ENCODE data around the gene SMDT1. TPM values are rescaled to one million over a fixed set of nuclear protein-coding genes. Genes with fewer than 3 reads are reported as not detected.
A peak's percentile ranks its signal among the peaks of the same experiment; 100 is the strongest.

The SMDT1 gene
- total and polyA plus RNA-seq, 9 of the 15 experiments (the other 6 are each of a cell fraction or from before 2014, with no cell fraction given) = 7.9 to 65.2 (median 14.3) TPM

GRCh38 chr22:42079319-42080251, at the start of gene SMDT1 (continued):
- TF ChIP-seq REST (IDR thresholded peaks at IDR 0.05; ENCODE audit: borderline replicate concordance) (no peak; the same call in 1 of the 2 replicates), REST (CRISPR knock-in tag; IDR thresholded peaks at IDR 0.05; ENCODE audit: low read depth) (peak; percentile 38; the same call in 1 of the 2 replicates), STAT5B (CRISPR knock-in tag; IDR thresholded peaks at IDR 0.05) (no peak), DNMT1 (IDR thresholded peaks at IDR 0.05) (no peak), SIN3B (IDR thresholded peaks at IDR 0.05; ENCODE audit: low read depth) (no peak), ATF4 (CRISPR knock-in tag; IDR thresholded peaks at IDR 0.05) (0 out of 2 replicates have a peak, but pooled peaks have one; percentile 52), ZNF133 (CRISPR knock-in tag; IDR thresholded peaks at IDR 0.05) (no peak), POLR2B (IDR thresholded peaks at IDR 0.05; ENCODE audit: low read depth, partially characterized antibody) (peak; percentile 65), PTBP1 (IDR thresholded peaks at IDR 0.05; ENCODE audit: low read depth, low read length) (no peak), ZNF134 (CRISPR knock-in tag; conservative IDR thresholded peaks at IDR 0.05) (peak; percentile 54), ZKSCAN3 (CRISPR knock-in tag; IDR thresholded peaks at IDR 0.05) (no peak), ZEB2 (IDR thresholded peaks at IDR 0.05) (no peak), GTF2B (IDR thresholded peaks at IDR 0.05; ENCODE audit: extremely low read depth, insufficient read length) (no peak), ATF7 (IDR thresholded peaks at IDR 0.05) (peak; percentile 73), PHB (CRISPR knock-in tag; IDR thresholded peaks at IDR 0.05) (no peak)
- TF ChIP-seq, protein P1, sequence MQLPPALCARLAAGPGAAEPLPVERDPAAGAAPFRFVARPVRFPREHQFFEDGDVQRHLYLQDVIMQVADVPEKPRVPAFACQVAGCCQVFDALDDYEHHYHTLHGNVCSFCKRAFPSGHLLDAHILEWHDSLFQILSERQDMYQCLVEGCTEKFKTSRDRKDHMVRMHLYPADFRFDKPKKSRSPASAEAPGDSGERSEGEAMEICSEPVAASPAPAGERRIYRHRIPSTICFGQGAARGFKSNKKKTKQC (CRISPR knock-in tag; IDR thresholded peaks at IDR 0.05) = no peak
- TF ChIP-seq, protein P2, sequence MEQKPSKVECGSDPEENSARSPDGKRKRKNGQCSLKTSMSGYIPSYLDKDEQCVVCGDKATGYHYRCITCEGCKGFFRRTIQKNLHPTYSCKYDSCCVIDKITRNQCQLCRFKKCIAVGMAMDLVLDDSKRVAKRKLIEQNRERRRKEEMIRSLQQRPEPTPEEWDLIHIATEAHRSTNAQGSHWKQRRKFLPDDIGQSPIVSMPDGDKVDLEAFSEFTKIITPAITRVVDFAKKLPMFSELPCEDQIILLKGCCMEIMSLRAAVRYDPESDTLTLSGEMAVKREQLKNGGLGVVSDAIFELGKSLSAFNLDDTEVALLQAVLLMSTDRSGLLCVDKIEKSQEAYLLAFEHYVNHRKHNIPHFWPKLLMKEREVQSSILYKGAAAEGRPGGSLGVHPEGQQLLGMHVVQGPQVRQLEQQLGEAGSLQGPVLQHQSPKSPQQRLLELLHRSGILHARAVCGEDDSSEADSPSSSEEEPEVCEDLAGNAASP (IDR thresholded peaks at IDR 0.05) = no peak

Data from K562 (cell line).